Uterus (tissue), 2 donors: ENCODE data around the gene NAT14.

Experiments used
- CTCF ChIP-seq, 4 experiments: fragments of 200-600 bp in 2 of 4; fragments of 450-650 bp in 2 of 4; sonication (generic) in 2 of 4; IDR thresholded peaks; one replicate each; pipeline ENCODE4 v1.5.1; 2016 to 2019; ENCODE audit warnings: antibody characterized with exemption in 4 of 4, mild to moderate bottlenecking in 2 of 4, moderate library complexity in 1 of 4
- POLR2A ChIP-seq, 2 donors: fragments of 450-650 bp; IDR thresholded peaks; one replicate each; pipeline ENCODE4 v1.6.1; 2016; ENCODE audit warnings: antibody characterized with exemption in 2 of 2, mild to moderate bottlenecking in 1 of 2, moderate library complexity in 1 of 2

GRCh38 chr19:55436847-55437246 is 48.1 kb upstream of the NAT14 start:
- no peak for TF ChIP-seq CTCF (IDR thresholded peaks at IDR 0.05)
- no peak for TF ChIP-seq POLR2A (IDR thresholded peaks at IDR 0.05)
